GM18907 (cell line): Measurements from ENCODE around the gene ZNF699.
"Not testable (repeated sequence)": the region's sequence is repeated elsewhere in the genome, so short reads cannot be mapped to it uniquely, and the experiment has no call there.

ENCODE experiments used
- ATAC-seq: cut with Tn5 transposase; IDR thresholded peaks from one replicate; pipeline ENCODE4 v1.9.1; 2021; ENCODE audit warnings: mild to moderate bottlenecking, moderate library complexity; ENCODE audit not compliant: unreplicated experiment

ZNF699 gene

GRCh38 chr19:9289231-9289884 is 20.3 kb downstream of the ZNF699 start:
- no peak for ATAC-seq

- not testable (repeated sequence) for ATAC-seq
Observed at GRCh38 chr19:9283485-9283884, 26.2 kb downstream of the ZNF699 start.

- no peak for ATAC-seq
Observed at GRCh38 chr19:9251236-9251635, 58.4 kb downstream of the ZNF699 start.

- no peak for ATAC-seq
Observed at GRCh38 chr19:9250630-9251029, 59.0 kb downstream of the ZNF699 start, which contains the start of gene OR7E24. TSS of gene OR7E24 (plus strand) at chr19:9250930. CDS start at chr19:9251044, 114 bp downstream.
